Measurements from ENCODE around the gene CACUL1. TPM values are rescaled to one million over a fixed set of nuclear protein-coding genes. Genes with fewer than 3 reads are reported as not detected.

CACUL1 gene
- total RNA-seq, 1 experiment from 2014 or later = 67.5 TPM

- CTCF ChIA-PET = interaction anchor here (1.7 kb wide), 1 partner anchor 47 kb away, joined by 5 read pairs; no protein-coding TSS in a partner anchor
- no TSS peak for BruUV-seq (replicated peaks)
- POLR2A ChIA-PET = no interaction called here
Measured at GRCh38 chr10:118674226-118674919, 80.4 kb downstream of the CACUL1 start.

GRCh38 chr10:118672766-118673715, 81.7 kb downstream of the CACUL1 start:
- intact Hi-C loops (cut with micrococcal nuclease) = no loop called here
- no peaks in the 10 kb centered on the region for H3K9me3 ChIP-seq (ENCODE audit: control insufficient read depth in 1 of 2, insufficient read depth in 1 of 2, low read depth in 1 of 2, low read length in 2 of 2)
- H3K9ac ChIP-seq (ENCODE audit: low read length) = no peak overlapping the region
- no peak for ATAC-seq
- H3K4me2 ChIP-seq (ENCODE audit: low read length) = no peak overlapping the region
- H3K9me2 ChIP-seq (ENCODE audit: insufficient read depth) = no peaks in the 10 kb centered on the region
- H4K20me1 ChIP-seq (ENCODE audit: insufficient read depth) = no peaks in the 10 kb centered on the region
- H3K27me3 ChIP-seq (ENCODE audit: insufficient read depth, low read length) = no peaks in the 10 kb centered on the region
- H3K27ac ChIP-seq (ENCODE audit: low read depth, low read length) = no peak overlapping the region
- POLR2A ChIA-PET = interaction anchor here (0.7 kb wide), 1 partner anchor 12 kb away, joined by 3 read pairs; no protein-coding TSS in a partner anchor
- H3K79me2 ChIP-seq (ENCODE audit: insufficient read depth, low read length) = no peaks in the 10 kb centered on the region
- H3K4me1 ChIP-seq (ENCODE audit: control insufficient read depth in 1 of 2, insufficient read depth in 2 of 2, low read length in 2 of 2) = no peaks in the 10 kb centered on the region
- TF ChIP-seq RAD21 (IDR thresholded peaks at IDR 0.05; ENCODE audit: low read depth) (no peak), CTCF (IDR thresholded peaks at IDR 0.05 in 2 of 3, conservative IDR thresholded peaks at IDR 0.05 in 1 of 3; ENCODE audit: borderline replicate concordance in 1 of 3, insufficient read depth in 1 of 3, low read depth in 2 of 3, low read length in 2 of 3) (no peak), YY1 (IDR thresholded peaks at IDR 0.05; ENCODE audit: extremely low read depth, insufficient replicate concordance, low read depth, low read length) (no peak), TCF7L2 (IDR thresholded peaks at IDR 0.05; ENCODE audit: borderline replicate concordance, extremely low read depth, insufficient read depth, insufficient read length) (no peak), SP1 (IDR thresholded peaks at IDR 0.05; ENCODE audit: low read depth) (no peak), EZH2phosphoT487 (IDR thresholded peaks at IDR 0.05; ENCODE audit: borderline replicate concordance) (no peak), MAX (IDR thresholded peaks at IDR 0.05) (no peak), JUND (IDR thresholded peaks at IDR 0.05) (no peak), SIN3A (IDR thresholded peaks at IDR 0.05; ENCODE audit: low read depth) (no peak), ZNF274 (IDR thresholded peaks at IDR 0.05; ENCODE audit: low read depth, low read length) (no peak)
- no peak overlapping the region for H3K4me3 ChIP-seq (replicated peaks in 1 of 2; ENCODE audit: low read depth in 1 of 2, low read length in 2 of 2)
- no peaks in the 10 kb centered on the region for H3K36me3 ChIP-seq (ENCODE audit: control insufficient read depth in 1 of 2, insufficient read depth in 2 of 2, low read length in 2 of 2)
- BruUV-seq (replicated peaks) = no TSS peak
- no peak for DNase-seq (ENCODE audit: low read depth, low spot score)
- RAD21 ChIA-PET (ENCODE audit: low non-redundant PET in 1 of 2, low total read pairs in 2 of 2, uncharacterized antibody in 2 of 2, unreplicated experiment in 2 of 2) = no interaction called here
- no peak overlapping the region for H2AFZ ChIP-seq (ENCODE audit: low read depth, low read length, poor library complexity, severe bottlenecking)
- CTCF ChIA-PET = no interaction called here

More at GRCh38 chr10:118674226-118674919, 80.4 kb downstream of the CACUL1 start:
- no peak overlapping the region for H3K4me3 ChIP-seq (replicated peaks in 1 of 2; ENCODE audit: low read depth in 1 of 2, low read length in 2 of 2)
- no peak overlapping the region for H3K4me2 ChIP-seq (ENCODE audit: low read length)
- intact Hi-C loops (cut with micrococcal nuclease) = no loop called here
- RAD21 ChIA-PET (ENCODE audit: low non-redundant PET in 1 of 2, low total read pairs in 2 of 2, uncharacterized antibody in 2 of 2, unreplicated experiment in 2 of 2) = no interaction called here
- no peaks in the 10 kb centered on the region for H4K20me1 ChIP-seq (ENCODE audit: insufficient read depth)
- DNase-seq (ENCODE audit: low read depth, low spot score) = no peak
- TF ChIP-seq ZFX (IDR thresholded peaks at IDR 0.05) = no peak
- TF ChIP-seq SIN3A (IDR thresholded peaks at IDR 0.05; ENCODE audit: low read depth) = no peak
- no peak for TF ChIP-seq ZNF274 (IDR thresholded peaks at IDR 0.05; ENCODE audit: low read depth, low read length)
- no peak for TF ChIP-seq YY1 (IDR thresholded peaks at IDR 0.05; ENCODE audit: extremely low read depth, insufficient replicate concordance, low read depth, low read length)
- no peak for TF ChIP-seq RAD21 (IDR thresholded peaks at IDR 0.05; ENCODE audit: low read depth)
- no peaks in the 10 kb centered on the region for H3K9me3 ChIP-seq (ENCODE audit: control insufficient read depth in 1 of 2, insufficient read depth in 1 of 2, low read depth in 1 of 2, low read length in 2 of 2)
- no peaks in the 10 kb centered on the region for H3K27me3 ChIP-seq (ENCODE audit: insufficient read depth, low read length)
- H2AFZ ChIP-seq (ENCODE audit: low read depth, low read length, poor library complexity, severe bottlenecking) = no peak overlapping the region
- H3K79me2 ChIP-seq (ENCODE audit: insufficient read depth, low read length) = no peaks in the 10 kb centered on the region
- no peaks in the 10 kb centered on the region for H3K36me3 ChIP-seq (ENCODE audit: control insufficient read depth in 1 of 2, insufficient read depth in 2 of 2, low read length in 2 of 2)
- no peaks in the 10 kb centered on the region for H3K9me2 ChIP-seq (ENCODE audit: insufficient read depth)
- H3K9ac ChIP-seq (ENCODE audit: low read length) = no peak overlapping the region
- no peak overlapping the region for H3K27ac ChIP-seq (ENCODE audit: low read depth, low read length)
- H3K4me1 ChIP-seq (ENCODE audit: control insufficient read depth in 1 of 2, insufficient read depth in 2 of 2, low read length in 2 of 2) = no peaks in the 10 kb centered on the region
- ATAC-seq = no peak

Data from HCT116 (cell line).